Right lobe of liver (tissue), 4 donors: ENCODE data around the gene GNG12.

Experiments used
- POLR2A ChIP-seq: fragments of 450-650 bp; IDR thresholded peaks from one replicate; pipeline ENCODE4 v1.6.1; 2017; ENCODE audit warnings: antibody characterized with exemption, mild to moderate bottlenecking
- TF ChIP-seq, protein P1 (sequence below), 4 donors: fragments of 200-600 bp in 3 of 4; fragments of 450-650 bp in 1 of 4; IDR thresholded peaks; one replicate each; pipeline versions ENCODE4 v1.5.1 to v1.8.0; 2016 to 2022; ENCODE audit warnings: antibody characterized with exemption in 4 of 4, mild to moderate bottlenecking in 2 of 4
- donor health status: DM: no; HTN: no; CAD: no.
- donor health status: DM: no; HTN: no; CAD: no.
- donor health status: DM: no; HTN: yes; CAD: no.

DNA sequence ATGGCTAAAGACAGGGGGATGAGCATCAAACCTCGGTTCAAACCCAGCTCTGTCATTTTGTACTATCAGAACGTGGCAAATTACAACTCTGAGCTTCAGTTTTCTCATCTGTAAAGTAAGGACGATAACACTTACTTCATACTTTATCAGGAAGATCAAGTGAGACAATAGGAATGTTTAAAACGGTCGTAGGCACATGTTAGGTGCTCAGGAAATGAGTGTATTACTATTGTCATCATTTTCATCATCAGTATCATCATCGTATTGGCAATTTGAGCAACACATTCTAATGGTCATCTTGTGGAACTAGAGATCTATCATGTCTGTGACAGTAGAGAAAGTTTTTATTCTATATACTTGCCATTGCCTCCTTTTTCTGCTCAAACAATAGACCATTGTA lies 170.4 kb downstream of the GNG12 start:
- TF ChIP-seq, protein P1, sequence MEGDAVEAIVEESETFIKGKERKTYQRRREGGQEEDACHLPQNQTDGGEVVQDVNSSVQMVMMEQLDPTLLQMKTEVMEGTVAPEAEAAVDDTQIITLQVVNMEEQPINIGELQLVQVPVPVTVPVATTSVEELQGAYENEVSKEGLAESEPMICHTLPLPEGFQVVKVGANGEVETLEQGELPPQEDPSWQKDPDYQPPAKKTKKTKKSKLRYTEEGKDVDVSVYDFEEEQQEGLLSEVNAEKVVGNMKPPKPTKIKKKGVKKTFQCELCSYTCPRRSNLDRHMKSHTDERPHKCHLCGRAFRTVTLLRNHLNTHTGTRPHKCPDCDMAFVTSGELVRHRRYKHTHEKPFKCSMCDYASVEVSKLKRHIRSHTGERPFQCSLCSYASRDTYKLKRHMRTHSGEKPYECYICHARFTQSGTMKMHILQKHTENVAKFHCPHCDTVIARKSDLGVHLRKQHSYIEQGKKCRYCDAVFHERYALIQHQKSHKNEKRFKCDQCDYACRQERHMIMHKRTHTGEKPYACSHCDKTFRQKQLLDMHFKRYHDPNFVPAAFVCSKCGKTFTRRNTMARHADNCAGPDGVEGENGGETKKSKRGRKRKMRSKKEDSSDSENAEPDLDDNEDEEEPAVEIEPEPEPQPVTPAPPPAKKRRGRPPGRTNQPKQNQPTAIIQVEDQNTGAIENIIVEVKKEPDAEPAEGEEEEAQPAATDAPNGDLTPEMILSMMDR (IDR thresholded peaks at IDR 0.05), result no peak
- TF ChIP-seq POLR2A, result no peak
